ENCODE measurements around the gene LRP1B.

Gene LRP1B

GRCh38 chr2:141930803-141931202, 200.0 kb downstream of the LRP1B start:
- no peak for DNase-seq (ENCODE audit: low spot score)
- TF ChIP-seq CTCF (IDR thresholded peaks at IDR 0.05; ENCODE audit: extremely low read depth, missing control alignments): no peak

GRCh38 chr2:141929331-141930252, 201.2 kb downstream of the LRP1B start:
- TF ChIP-seq CTCF (IDR thresholded peaks at IDR 0.05; ENCODE audit: extremely low read depth, missing control alignments): no peak
- DNase-seq (ENCODE audit: low spot score): no peak

GRCh38 chr2:141928476-141928875, 202.3 kb downstream of the LRP1B start:
- no peak for DNase-seq (ENCODE audit: low spot score)
- TF ChIP-seq CTCF (IDR thresholded peaks at IDR 0.05; ENCODE audit: extremely low read depth, missing control alignments): no peak

- TF ChIP-seq CTCF (IDR thresholded peaks at IDR 0.05; ENCODE audit: extremely low read depth, missing control alignments): no peak
- no peak for DNase-seq (ENCODE audit: low spot score)
Measured at GRCh38 chr2:141927536-141927935, 203.3 kb downstream of the LRP1B start.

- no peak for TF ChIP-seq CTCF (IDR thresholded peaks at IDR 0.05; ENCODE audit: extremely low read depth, missing control alignments)
- no peak for DNase-seq (ENCODE audit: low spot score)
Measured at GRCh38 chr2:141925511-141925910, 205.3 kb downstream of the LRP1B start.

- no peak for DNase-seq (ENCODE audit: low spot score)
- TF ChIP-seq CTCF (IDR thresholded peaks at IDR 0.05; ENCODE audit: extremely low read depth, missing control alignments): no peak
Measured at GRCh38 chr2:141923657-141924056, 207.2 kb downstream of the LRP1B start.

GRCh38 chr2:141911485-141912066, 219.2 kb downstream of the LRP1B start:
- TF ChIP-seq CTCF (IDR thresholded peaks at IDR 0.05; ENCODE audit: extremely low read depth, missing control alignments): peak; percentile 17

More at GRCh38 chr2:141911485-141912066, 219.2 kb downstream of the LRP1B start:
- DNase-seq (ENCODE audit: low spot score): peak; percentile 2

Data from GM20000 (cell line).